Neural cell (in vitro differentiated cells): ENCODE measurements around the gene TRIM58.

Source experiments
- CTCF ChIP-seq: fragments of 450-650 bp; IDR thresholded peaks from 2 replicates; pipeline ENCODE4 v1.5.1; 2014; ENCODE audit warnings: antibody characterized with exemption, mild to moderate bottlenecking, moderate library complexity; ENCODE audit not compliant: poor library complexity, severe bottlenecking
- EP300 ChIP-seq: fragments of 450-650 bp; conservative IDR thresholded peaks from 2 replicates; pipeline ENCODE4 v1.6.1; 2014; ENCODE audit warnings: antibody characterized with exemption, mild to moderate bottlenecking, moderate library complexity; ENCODE audit not compliant: poor library complexity, severe bottlenecking
- EZH2 ChIP-seq: fragments of 200-600, 300-800 bp; shearing (Covaris generic), sonication (generic); IDR thresholded peaks from 2 replicates; pipeline ENCODE4 v1.6.1; 2014; ENCODE audit warnings: antibody characterized with exemption, low read length, borderline replicate concordance, mild to moderate bottlenecking; ENCODE audit not compliant: insufficient read depth, poor library complexity, severe bottlenecking
- MXI1 ChIP-seq: fragments of 450-650 bp; conservative IDR thresholded peaks from 2 replicates; pipeline ENCODE4 v1.6.1; 2014; ENCODE audit warnings: antibody characterized with exemption, mild to moderate bottlenecking; ENCODE audit not compliant: poor library complexity, severe bottlenecking
- POLR2AphosphoS5 ChIP-seq: IDR thresholded peaks from 2 replicates; pipeline ENCODE4 v1.6.1; 2012
- RAD21 ChIP-seq: fragments of 450-650 bp; conservative IDR thresholded peaks from 2 replicates; pipeline ENCODE4 v1.6.1; 2014; ENCODE audit warnings: antibody characterized with exemption, mild to moderate bottlenecking, moderate library complexity
- REST ChIP-seq: IDR thresholded peaks from 2 replicates; pipeline ENCODE4 v1.6.1; 2012; ENCODE audit warnings: borderline replicate concordance
- SMC3 ChIP-seq: fragments of 450-650 bp; conservative IDR thresholded peaks from 2 replicates; pipeline ENCODE4 v1.6.1; 2014; ENCODE audit warnings: antibody characterized with exemption, mild to moderate bottlenecking, moderate library complexity; ENCODE audit not compliant: poor library complexity

DNA sequence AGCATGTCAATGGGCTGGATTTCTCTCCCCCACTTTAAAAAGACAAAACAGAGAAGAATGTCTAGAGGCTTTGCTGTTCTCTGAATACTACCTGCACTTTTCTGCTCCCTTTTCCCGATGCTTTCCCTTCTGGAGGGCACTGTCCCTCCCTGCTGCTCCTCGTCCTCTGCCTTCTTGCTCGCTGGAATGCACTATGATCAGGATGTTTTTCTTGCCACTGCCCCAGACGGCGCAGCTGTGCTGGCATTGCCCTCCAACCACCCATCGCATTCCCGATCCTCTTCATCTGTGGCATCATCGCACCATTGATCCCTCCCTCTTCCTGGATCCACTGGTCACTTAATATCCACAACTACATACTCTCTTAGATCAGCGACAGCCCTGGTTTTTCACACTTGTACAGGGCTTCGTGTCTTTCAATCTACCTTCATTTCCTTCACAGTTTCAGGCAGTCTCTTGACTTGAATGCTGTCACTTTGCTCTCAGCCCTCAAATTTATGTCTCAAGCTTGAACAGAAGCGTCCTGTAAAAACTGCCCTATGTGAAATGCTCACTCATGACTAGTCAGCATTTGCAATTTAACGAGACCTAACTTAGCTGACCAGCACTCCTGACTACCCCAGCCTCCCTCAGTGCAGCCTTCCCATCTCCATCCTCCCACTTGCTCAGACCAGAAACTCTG is 11.8 kb upstream of the TRIM58 start:
- TF ChIP-seq EZH2 = no peak
- TF ChIP-seq CTCF = no peak
- TF ChIP-seq MXI1 = no peak
- TF ChIP-seq SMC3 = no peak
- no peak for TF ChIP-seq REST
- TF ChIP-seq RAD21 = no peak
- no peak for TF ChIP-seq EP300
- TF ChIP-seq POLR2AphosphoS5 = no peak
